CD4-positive, alpha-beta T cell treated with Interleukin-15 for 1 hour (primary cell): Measurements from ENCODE around the gene MYBPC1.
"Not testable (repeated sequence)": the region's sequence is repeated elsewhere in the genome, so short reads cannot be mapped to it uniquely, and the experiment has no call there.

Source experiments
- DNase-seq: peaks from one replicate; pipeline ENCODE4 v3.0.0-alpha.2; 2020

Gene MYBPC1

GRCh38 chr12:101697197-101697929 lies 102.6 kb downstream of the MYBPC1 start, which contains the start of gene CHPT1:
CHPT1 (plus strand) TSS chr12:101697640; CDS start chr12:101697862, 222 bp downstream.
- DNase-seq = peak; percentile 75

GRCh38 chr12:101697930-101698799 lies 103.4 kb downstream of the MYBPC1 start:
- peak; percentile 21 for DNase-seq

GRCh38 chr12:101698800-101699347 lies 104.1 kb downstream of the MYBPC1 start:
- no peak for DNase-seq

- no peak for DNase-seq
Measured at GRCh38 chr12:101700299-101700820, 105.6 kb downstream of the MYBPC1 start.

GRCh38 chr12:101703487-101703886 lies 108.7 kb downstream of the MYBPC1 start:
- DNase-seq = no peak

GRCh38 chr12:101706403-101706802 lies 111.6 kb downstream of the MYBPC1 start:
- no peak for DNase-seq

- no peak for DNase-seq
Measured at GRCh38 chr12:101707131-101707782, 112.5 kb downstream of the MYBPC1 start.

GRCh38 chr12:101710288-101710687 lies 115.5 kb downstream of the MYBPC1 start:
- DNase-seq = no peak

GRCh38 chr12:101713059-101713682 lies 118.4 kb downstream of the MYBPC1 start:
- no peak for DNase-seq

- DNase-seq = no peak
Measured at GRCh38 chr12:101713930-101714329, 119.2 kb downstream of the MYBPC1 start.

GRCh38 chr12:101714877-101715444 lies 120.2 kb downstream of the MYBPC1 start:
- no peak for DNase-seq

- DNase-seq = no peak
Measured at GRCh38 chr12:101719566-101719965, 124.8 kb downstream of the MYBPC1 start.

GRCh38 chr12:101720118-101720517 lies 125.3 kb downstream of the MYBPC1 start:
- no peak for DNase-seq

GRCh38 chr12:101722392-101722791 lies 127.6 kb downstream of the MYBPC1 start:
- DNase-seq = no peak

GRCh38 chr12:101727098-101727497 lies 132.3 kb downstream of the MYBPC1 start:
- DNase-seq = no peak

GRCh38 chr12:101729842-101730241 lies 135.1 kb downstream of the MYBPC1 start:
- DNase-seq = no peak

GRCh38 chr12:101732318-101732717 lies 137.5 kb downstream of the MYBPC1 start:
- no peak for DNase-seq

- DNase-seq = no peak
Measured at GRCh38 chr12:101733166-101733565, 138.4 kb downstream of the MYBPC1 start.

- DNase-seq = not testable (repeated sequence)
Measured at GRCh38 chr12:101734482-101734881, 139.7 kb downstream of the MYBPC1 start.
